ENCODE measurements around the gene MAPK6.

The MAPK6 gene

DNA sequence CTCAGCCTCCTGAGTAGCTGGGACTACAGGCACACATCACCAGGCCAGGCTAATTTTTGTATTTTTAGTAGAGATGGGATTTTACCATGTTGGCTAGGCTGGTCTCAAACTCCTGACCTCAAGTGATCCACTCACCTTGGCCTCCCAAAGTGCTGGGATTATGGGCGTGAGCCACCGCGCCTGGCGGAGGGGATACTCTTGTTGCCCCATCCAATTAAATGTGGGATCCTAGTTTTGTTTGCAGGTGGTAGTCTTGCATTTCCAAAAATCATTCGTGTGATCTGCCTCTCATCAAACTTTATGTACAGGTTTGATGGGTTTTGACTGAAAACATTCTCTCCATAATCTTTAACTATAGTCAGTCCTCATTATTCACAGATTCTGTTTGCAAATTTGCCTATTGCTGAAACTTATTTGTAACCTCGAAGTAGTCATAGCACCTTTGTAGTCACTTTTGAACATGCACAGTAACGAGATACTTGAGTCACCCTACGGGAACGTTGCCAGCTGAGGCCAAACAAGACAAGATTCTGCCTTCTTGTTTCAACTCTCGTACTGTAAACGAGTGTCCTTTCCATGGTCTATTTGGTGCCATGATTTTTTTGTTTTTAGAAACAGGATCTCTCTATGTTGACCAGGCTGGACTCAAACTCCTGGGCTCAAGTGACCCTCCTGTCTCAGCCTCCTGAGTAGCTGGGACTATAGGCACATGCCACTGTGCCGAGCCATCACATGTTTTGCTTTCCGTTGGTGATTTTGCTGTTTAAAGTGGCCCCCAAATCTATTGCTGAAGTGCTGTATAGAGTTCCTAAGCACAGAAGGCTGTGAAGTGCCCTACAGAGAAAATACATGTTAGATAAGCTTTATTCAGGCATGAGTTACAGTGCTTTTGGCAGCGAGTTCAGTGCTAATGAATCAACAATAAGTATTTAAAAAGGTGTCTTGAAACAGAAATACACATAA, 8.1 kb upstream of the MAPK6 start:
- DNase-seq (ENCODE audit: low spot score): peak; percentile 61

DNA sequence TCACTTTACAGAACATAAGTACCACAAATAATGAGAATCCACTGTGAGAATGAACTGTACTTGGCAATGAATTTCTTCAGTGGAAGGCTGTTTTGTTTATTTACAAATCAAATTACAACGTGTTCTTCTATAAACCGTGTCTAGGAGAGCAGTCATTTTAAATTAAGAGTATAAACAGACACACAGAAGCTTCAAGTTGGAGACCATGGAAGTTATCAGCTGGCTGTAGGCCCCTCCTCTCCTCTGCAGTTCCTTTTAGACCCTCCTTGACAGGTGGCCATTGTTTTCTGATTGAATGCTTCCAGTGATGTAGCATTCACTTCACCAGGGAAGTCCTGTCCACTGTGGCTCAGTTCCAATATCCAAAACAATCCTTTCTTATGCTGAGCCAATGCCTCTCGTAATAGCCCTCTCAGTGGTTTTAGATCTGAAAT, 7.3 kb upstream of the MAPK6 start:
- DNase-seq (ENCODE audit: low spot score): no peak

DNA sequence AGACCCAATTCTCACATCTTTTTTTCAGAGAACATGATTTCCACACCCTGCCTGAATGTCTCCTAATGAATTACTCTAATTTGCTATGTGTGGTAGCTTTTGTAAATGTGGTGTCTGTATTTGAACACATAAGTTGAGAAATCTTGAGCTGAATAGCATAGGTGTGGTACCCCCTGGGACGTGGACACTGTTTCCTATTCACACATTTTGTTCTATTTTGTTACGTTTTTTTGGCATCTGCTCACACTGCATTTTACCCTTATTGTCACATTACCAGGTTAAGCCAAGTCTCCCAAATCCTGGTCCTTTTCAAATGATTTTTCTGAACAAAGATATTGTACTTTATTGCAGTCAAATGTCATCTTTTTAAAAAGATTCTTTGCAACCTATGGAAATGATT, 6.8 kb upstream of the MAPK6 start:
- no peak for DNase-seq (ENCODE audit: low spot score)

DNA sequence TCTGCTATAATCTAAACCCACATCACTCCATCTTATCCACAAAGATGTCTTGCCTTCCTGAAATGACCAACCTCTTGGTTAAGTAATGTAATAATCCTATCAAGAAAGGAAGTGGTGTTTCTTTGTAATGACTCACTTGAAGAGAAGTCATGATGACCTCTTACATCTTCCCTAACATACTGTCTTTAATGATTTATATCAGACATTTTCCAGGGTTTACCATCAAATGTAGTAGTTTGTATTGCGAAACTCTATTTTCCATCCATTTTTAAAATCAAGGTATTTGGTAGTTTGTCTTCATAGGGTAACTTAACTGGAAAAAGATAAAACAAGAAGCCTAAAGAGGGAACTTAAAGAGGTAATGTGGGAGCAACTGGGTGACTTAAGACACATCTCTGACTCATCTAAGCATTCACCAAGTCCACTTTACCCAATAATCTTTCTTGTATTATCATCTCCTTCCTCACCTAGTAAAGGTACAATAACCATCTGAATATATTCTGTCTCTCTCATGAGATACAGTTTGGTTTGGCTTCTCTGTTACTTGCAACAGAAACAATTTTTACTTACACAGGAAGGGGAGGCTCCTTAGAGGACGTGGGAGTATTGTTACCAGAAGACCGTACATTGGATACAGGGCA, 5.7 kb upstream of the MAPK6 start:
- no peak for DNase-seq (ENCODE audit: low spot score)

DNA sequence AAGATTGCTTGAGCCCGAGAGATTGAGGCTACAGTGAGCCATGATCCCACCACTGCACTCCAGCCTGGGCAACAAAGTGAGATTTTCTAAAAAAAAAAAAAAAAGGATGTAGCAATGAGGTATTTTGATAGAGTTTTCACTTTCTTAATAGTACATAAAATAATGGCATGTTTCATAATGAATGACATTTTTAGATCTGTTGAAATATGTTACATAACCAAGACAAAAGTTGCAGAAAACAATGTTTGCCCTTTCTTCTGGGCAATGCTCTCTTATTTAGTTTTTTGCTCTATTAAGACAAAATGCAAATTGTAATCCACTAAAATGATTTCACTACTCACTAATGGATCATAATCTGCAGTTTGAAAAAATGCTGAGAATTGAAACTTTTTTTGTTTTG, 4.4 kb upstream of the MAPK6 start:
- no peak for DNase-seq (ENCODE audit: low spot score)

DNA sequence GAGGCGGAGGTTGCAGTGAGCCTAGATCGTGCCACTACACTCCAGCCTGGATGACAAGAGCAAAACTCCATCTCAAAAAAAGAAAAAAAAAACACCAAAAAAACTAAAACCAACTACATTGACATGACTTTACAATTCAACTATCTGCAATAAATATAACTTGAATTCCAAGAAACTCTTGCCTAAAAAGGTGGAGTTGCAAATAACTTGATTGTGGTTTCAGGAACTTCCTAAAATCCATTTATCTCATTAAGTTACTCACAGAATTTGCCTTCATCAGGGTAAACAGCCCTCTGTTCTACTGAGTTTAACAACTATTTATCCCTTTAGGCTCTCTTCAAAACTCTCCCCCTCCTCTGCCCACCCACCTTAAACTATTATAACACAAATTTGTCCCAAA, 2.7 kb upstream of the MAPK6 start:
- DNase-seq (ENCODE audit: low spot score): no peak

DNA sequence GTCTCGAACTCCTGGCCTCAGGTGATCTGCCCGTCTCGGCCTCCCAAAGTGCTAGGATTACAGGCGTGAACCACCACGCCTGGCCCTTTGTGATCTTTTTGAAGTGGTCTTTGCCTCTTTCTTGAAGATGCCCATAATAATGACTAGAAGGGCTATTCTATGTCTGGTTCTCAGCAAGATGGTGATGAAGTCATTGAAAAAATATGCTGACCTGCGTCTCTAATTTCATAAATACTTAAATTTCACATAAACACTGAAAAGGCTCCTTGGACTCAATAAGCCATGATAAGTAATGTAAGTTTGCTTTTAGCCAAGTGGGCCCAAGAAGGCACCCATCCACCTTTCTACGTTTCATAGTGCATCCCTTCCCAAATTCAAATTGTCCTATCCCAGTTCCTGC, 775 bp upstream of the MAPK6 start:
- no peak for DNase-seq (ENCODE audit: low spot score)

DNA sequence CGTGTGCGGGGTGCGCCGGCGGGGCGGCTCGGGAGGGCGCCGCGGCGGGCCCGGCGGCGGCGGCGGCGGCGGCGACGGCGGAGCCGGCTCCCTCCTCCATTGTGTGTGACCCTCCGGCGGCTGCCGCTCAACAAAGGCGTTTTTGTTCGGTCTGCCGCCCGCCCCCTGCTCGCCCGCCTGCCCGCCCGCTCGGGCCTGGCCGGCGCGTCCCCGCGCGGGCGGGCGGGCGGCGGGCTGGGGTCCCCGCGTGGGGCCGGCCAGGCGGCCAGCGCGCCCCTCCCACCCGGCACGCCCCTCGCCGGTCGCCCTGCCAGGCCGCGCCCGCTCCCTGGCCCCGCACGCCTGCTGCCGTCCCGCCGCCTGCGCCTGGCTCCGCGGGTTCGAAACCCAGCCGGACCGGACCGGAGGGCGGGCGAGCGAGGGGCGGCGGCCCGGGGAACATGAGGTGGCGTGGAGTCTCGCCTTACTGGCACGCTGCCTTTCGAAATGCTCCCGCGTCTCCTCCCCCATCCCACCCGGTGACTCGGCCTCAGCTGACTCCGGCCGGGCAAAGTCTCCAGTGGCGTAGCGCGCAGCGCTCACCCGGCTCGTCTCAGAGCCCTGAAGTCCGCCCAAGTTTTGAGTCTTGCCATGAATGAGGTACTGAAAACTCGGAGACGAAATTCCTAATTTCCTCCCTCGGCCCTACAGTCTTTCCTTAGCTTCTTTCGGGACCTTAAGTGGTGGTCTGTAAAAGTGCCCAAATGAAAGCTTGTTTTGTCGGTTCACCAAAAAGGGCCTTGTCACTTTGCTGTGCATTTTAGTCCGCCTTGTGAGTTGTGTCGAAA, 588 bp downstream of the MAPK6 start:
- DNase-seq (ENCODE audit: low spot score): peak; percentile 84

DNA sequence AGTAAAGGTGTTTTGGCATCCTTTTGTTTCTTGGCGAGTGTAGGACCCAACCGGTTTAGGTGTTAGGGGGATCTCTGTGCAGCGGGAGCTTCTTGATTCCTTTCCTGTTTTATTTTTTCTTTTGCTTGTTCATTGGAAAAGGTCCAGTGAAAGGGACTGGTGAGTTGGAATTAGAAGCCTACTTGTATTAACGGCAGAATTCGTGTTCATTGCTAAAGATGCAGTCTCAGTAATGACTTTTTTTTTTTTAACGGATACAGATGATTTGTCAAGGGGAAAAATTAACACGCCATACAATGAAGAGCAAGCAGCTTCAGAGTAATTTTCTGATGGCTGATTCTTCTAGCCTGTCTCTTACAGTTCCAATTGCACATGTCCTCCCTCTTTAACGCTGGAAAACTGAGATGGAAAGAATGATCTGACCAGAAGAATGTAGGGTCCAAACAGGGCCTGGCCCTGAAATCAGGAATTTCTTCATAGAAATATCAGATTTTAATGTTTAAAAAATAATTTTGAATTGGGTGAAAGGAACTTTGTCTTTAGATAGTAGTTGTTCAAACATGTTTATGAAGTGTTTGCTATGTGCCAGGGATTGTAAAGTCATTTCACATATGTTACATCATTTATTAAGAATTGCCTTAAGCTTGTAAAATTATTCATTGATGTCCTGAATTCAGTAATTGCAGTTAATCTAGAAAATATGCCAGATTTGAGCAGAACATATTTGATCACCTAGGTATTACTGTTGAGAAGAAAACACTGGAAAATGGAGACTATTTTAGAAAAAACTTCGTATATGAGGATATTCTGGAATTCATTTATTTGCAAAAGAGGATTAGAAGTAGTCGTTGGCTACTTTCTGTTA, 1.4 kb downstream of the MAPK6 start:
- peak; percentile 36 for DNase-seq (ENCODE audit: low spot score)

DNA sequence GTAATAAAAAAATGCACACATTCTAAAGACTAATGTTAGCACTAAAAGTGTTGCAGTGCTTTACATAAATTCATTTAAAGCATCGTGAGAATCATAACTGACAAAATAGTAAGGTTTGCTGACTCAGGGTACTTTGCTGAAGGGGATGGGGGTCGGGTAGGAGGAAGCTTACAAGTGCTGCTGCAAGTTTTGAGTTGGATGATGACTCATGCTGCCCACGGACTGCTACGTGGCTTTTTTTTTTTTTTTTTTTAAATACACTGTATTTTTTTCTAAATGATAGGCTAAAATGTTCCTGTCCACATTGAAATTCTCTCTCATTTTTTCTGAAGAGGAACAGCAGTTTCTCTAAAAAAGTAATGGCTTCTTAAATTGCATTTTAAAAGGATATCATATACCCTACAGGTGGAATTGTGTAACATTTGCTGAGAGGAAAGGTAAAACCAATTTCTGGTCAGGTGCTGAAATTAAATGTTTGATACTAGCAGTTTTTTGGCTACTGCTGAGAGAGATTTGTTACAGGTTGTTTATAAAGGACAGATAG, 2.2 kb downstream of the MAPK6 start:
- DNase-seq (ENCODE audit: low spot score): peak; percentile 82

DNA sequence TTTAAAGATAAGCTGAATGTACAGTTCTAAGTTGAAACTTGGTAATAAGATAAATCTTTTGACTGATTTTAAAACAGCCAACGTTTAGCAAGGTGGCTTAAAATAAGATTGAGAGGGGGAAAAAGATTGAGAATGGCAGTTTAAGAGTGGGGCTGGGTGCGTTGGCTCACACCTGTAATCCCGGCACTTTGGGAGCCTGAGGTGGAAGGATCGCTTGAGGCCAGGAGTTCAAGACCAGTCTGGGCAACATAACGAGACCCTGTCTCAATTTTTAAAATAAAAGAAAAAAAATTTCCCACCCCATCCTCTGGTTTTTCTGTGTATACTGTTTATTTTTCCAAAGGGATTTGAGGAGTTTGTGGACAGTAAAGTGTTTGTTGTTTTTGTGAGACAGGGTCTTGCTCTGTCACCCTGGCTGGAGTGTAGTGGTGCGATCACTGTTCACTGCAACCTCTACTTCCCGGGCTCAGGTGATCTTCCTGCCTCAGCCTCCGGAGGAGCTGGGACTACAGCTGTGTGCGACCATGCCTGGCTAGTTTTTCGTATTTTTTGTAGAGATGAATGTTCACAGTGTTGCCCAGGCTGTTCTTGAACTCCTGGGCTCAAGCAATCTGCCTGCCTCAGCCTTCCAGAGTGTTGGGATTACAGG, 3.0 kb downstream of the MAPK6 start:
- no peak for DNase-seq (ENCODE audit: low spot score)

DNA sequence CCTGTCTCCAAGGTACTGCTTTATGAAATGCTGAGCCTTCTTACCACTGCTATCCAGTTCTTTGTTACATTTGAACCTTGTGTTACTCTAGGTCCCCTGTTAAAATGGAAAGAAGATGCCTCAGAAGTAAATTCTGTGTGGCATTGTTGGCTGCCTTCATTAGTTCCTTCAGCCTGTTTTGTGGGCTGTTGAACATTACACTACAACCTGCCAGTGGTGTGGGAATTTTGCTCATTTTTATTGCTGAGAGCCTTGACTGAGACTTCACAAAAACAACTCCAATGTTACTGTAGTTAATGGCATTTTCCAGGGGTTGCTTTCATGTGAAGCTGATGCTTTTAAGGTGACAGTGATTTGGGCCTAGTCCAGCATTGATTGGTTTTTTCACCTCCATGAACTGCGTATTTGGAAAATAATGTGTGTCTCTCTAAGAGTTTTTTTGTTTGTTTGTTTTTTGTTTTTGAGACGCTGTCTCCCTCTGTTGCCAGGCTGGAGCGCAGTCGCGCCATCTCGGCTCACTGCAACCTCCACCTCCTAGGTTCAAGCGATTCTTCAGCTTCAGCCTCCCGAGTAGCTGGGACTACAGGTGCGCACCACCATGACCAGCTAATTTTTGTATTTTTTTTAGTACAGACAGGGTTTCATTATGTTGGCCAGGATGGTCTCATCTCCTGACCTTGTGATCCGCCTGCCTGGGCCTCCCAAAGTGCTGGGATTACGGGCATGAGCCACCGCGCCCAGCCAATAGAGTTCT, 4.3 kb downstream of the MAPK6 start:
- DNase-seq (ENCODE audit: low spot score): no peak

DNA sequence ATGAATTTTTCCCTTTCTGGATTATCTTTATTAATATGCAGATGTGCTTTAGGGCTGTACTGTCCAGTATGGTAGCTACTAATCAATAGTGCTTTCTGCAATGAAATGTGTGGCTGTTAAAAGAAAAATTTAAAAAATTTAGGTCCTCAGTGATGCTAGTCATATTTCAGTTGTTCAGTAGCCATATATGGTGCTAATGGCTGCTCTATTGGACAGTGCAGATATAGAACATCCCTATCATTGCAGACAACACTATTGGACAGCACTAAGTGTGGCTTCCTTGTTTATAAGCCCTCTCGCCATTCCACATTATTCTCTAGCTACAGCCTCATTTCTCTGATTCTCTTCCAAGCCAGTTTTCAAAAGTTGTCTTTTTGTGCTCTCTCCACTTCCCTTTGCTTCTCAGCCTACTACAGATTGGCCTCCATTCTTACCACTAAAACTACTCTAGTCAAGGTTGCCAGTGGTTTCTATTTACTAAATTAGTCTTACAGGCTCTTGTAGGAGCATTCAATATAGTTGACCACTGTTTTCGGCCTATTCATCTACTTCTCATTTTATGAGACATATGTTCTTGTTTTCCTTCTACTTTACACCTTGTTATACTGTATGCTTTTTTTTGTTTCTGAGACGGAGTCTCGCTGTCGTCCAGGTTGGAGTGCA, 9.5 kb downstream of the MAPK6 start:
- no peak for DNase-seq (ENCODE audit: low spot score)

DNA sequence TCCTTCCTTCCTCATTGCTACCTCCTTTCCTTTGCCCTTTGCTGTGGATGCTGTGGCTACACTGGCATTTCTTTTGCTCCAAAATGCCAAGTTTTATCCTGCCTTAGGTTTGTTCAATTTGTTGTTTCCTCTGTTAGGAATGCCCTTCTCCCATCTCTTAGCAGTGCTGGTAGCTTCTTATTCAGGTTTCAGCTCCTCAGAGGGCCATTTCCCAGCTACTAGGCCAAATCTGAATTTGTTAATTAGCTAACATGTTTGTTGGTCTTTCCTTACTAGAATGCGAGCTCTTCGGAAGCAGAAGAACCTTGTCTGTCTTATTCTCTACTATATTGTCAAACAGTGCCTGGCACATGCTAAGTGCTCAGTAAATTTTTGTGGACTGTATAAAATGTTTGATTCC, 11.0 kb downstream of the MAPK6 start:
- DNase-seq (ENCODE audit: low spot score): no peak

DNA sequence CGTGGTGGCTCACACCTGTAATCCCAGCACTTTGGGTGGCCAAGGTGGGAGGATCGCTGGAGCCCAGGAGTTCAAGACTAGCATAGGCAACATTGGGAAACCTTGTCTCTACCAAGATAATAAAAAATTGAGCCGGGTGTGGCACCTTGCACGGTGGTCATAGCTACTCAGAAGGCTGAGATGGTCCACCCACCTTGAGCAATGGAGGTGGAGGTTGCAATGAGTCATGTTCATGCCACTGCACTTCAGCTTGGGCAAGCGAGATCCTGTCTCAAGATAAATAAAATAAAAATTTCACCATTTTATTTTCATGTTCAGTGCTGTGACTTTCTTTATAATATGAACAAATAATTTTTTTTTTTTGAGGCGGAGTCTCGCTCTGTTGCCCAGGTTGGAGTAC, 12.5 kb downstream of the MAPK6 start:
- DNase-seq (ENCODE audit: low spot score): peak; percentile 30

DNA sequence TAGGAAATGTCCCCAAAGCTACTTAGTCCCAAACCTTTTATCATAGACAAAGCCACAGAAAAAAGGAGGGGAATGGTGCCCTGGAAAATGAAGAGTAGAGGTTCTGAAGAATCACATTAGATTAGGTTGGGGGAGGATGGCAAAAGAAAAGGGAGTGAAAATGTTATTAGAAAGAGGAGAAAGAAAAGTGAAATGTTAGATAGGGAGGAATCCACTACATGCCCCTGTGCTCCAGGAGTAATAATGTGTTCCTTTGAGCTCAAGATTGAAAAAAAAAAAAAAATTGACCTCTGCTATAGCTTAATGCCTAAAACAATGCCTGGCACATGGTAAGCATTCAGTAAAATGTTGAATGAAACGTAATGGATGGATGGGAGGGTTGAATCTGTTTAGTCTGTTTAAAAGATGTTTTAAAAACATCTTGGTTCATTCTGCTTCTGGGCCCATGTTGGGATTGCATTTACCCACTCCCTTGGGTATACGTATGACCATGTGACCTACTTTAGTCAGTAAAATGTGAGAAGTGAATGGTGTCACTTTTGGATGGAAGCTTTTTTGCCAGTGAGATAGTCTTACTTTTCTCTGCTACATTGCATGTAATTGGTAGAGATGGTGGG, 19.0 kb downstream of the MAPK6 start:
- DNase-seq (ENCODE audit: low spot score): no peak

DNA sequence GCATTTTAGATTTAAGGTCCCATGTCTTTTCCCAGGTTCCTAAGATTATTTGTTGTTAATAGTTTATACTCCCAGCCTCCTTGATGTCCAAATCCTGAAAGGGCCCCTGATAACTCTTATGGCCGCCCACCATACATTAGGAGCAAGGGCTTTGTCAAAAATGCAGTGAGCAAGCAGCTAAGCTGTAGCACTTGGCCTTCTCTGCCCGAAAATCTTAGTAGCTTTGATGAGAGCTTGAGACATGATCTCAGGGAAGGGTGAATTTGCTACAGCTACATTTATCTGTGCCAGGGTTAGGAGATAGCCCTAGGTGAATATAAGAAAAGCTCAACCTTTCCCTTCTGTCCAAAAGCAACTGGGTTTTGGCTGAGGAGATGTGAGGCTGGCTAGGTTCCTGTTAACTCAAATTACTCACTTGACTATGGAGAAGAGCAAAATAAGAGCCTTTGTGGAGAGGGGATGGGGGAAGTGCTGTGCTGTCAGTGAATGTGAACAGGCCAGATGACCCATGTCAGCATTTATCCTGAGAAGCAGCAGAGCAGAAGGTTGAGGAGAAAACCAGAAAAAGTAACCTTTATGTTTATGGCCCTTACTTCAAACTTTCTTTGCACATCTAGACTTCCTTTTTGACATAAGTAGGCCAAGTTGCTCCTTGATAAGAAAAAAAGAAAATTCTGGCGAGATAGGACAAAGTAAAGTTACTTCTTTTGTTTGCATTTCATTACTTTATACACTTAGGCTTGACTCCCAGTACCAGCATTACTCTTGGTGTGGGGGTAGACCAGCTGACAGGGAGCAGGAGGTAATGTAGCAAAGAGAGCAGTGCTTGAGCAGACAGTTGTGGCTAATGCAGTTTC, 21.1 kb downstream of the MAPK6 start:
- no peak for DNase-seq (ENCODE audit: low spot score)
